Measurements from ENCODE around the gene RPRM. TPM values are rescaled to one million over a fixed set of nuclear protein-coding genes. Genes with fewer than 3 reads are reported as not detected.
"Not testable (repeated sequence)": the region's sequence is repeated elsewhere in the genome, so short reads cannot be mapped to it uniquely, and the experiment has no call there.

Gene RPRM
- total RNA-seq, 1 donor, result 0.36 TPM

GRCh38 chr2:153443106-153443505 lies 35.5 kb downstream of the RPRM start:
- Histone ChIP-seq H3K9me3 (ENCODE audit: low read depth, low read length) (no peaks in the 10 kb centered on the region), H3K27me3 (ENCODE audit: insufficient read depth, low read length) (no peaks in the 10 kb centered on the region), H4K20me1 (ENCODE audit: insufficient read depth, low read length) (no peaks in the 10 kb centered on the region), H2AFZ (ENCODE audit: low read length) (no peak overlapping the region), H3K79me2 (ENCODE audit: insufficient read depth, low read length) (no peaks in the 10 kb centered on the region), H3K4me3 (ENCODE audit: insufficient read depth, low read length) (no peak overlapping the region), H3K36me3 (ENCODE audit: insufficient read depth, low read length) (no peaks in the 10 kb centered on the region), H3K4me1 (ENCODE audit: insufficient read depth, low read length) (no peaks in the 10 kb centered on the region), H3K4me2 (ENCODE audit: insufficient read depth, low read length) (no peak overlapping the region), H3K27ac (ENCODE audit: low read depth, low read length) (no peak overlapping the region)
- TF ChIP-seq CTCF (IDR thresholded peaks at IDR 0.05; ENCODE audit: extremely low read depth, low read depth, low read length), result no peak
- no peak for DNase-seq (ENCODE audit: insufficient read length, low spot score, missing footprints)

GRCh38 chr2:153442616-153443015 lies 35.9 kb downstream of the RPRM start:
- not testable (repeated sequence) for H3K36me3 ChIP-seq (ENCODE audit: insufficient read depth, low read length); H2AFZ ChIP-seq (ENCODE audit: low read length); H3K27me3 ChIP-seq (ENCODE audit: insufficient read depth, low read length); H3K79me2 ChIP-seq (ENCODE audit: insufficient read depth, low read length); DNase-seq (ENCODE audit: insufficient read length, low spot score, missing footprints); H3K4me2 ChIP-seq (ENCODE audit: insufficient read depth, low read length); H3K4me1 ChIP-seq (ENCODE audit: insufficient read depth, low read length); H3K9me3 ChIP-seq (ENCODE audit: low read depth, low read length); H3K27ac ChIP-seq (ENCODE audit: low read depth, low read length); H3K4me3 ChIP-seq (ENCODE audit: insufficient read depth, low read length); H4K20me1 ChIP-seq (ENCODE audit: insufficient read depth, low read length)

GRCh38 chr2:153440090-153440489 lies 38.5 kb downstream of the RPRM start:
- not testable (repeated sequence) for H3K4me2 ChIP-seq (ENCODE audit: insufficient read depth, low read length); H3K27me3 ChIP-seq (ENCODE audit: insufficient read depth, low read length); H3K4me1 ChIP-seq (ENCODE audit: insufficient read depth, low read length); H3K79me2 ChIP-seq (ENCODE audit: insufficient read depth, low read length); H2AFZ ChIP-seq (ENCODE audit: low read length); DNase-seq (ENCODE audit: insufficient read length, low spot score, missing footprints); H3K27ac ChIP-seq (ENCODE audit: low read depth, low read length); H4K20me1 ChIP-seq (ENCODE audit: insufficient read depth, low read length); H3K36me3 ChIP-seq (ENCODE audit: insufficient read depth, low read length); H3K9me3 ChIP-seq (ENCODE audit: low read depth, low read length); H3K4me3 ChIP-seq (ENCODE audit: insufficient read depth, low read length)

- no peak for DNase-seq (ENCODE audit: insufficient read length, low spot score, missing footprints)
- Histone ChIP-seq H3K27ac (ENCODE audit: low read depth, low read length) (no peak overlapping the region), H3K4me3 (ENCODE audit: insufficient read depth, low read length) (no peak overlapping the region), H3K4me2 (ENCODE audit: insufficient read depth, low read length) (no peak overlapping the region), H3K27me3 (ENCODE audit: insufficient read depth, low read length) (no peaks in the 10 kb centered on the region), H2AFZ (ENCODE audit: low read length) (no peak overlapping the region), H4K20me1 (ENCODE audit: insufficient read depth, low read length) (no peaks in the 10 kb centered on the region), H3K79me2 (ENCODE audit: insufficient read depth, low read length) (no peaks in the 10 kb centered on the region), H3K4me1 (ENCODE audit: insufficient read depth, low read length) (no peaks in the 10 kb centered on the region), H3K36me3 (ENCODE audit: insufficient read depth, low read length) (no peaks in the 10 kb centered on the region), H3K9me3 (ENCODE audit: low read depth, low read length) (no peaks in the 10 kb centered on the region)
- no peak for TF ChIP-seq CTCF (IDR thresholded peaks at IDR 0.05; ENCODE audit: extremely low read depth, low read depth, low read length)
Observed at GRCh38 chr2:153433403-153433802, 45.2 kb downstream of the RPRM start.

- no peaks in the 10 kb centered on the region for H3K36me3 ChIP-seq (ENCODE audit: insufficient read depth, low read length)
- no peaks in the 10 kb centered on the region for H4K20me1 ChIP-seq (ENCODE audit: insufficient read depth, low read length)
- H3K4me3 ChIP-seq (ENCODE audit: insufficient read depth, low read length), result no peak overlapping the region
- H3K27me3 ChIP-seq (ENCODE audit: insufficient read depth, low read length), result no peaks in the 10 kb centered on the region
- TF ChIP-seq CTCF (IDR thresholded peaks at IDR 0.05; ENCODE audit: extremely low read depth, low read depth, low read length), result no peak
- no peaks in the 10 kb centered on the region for H3K79me2 ChIP-seq (ENCODE audit: insufficient read depth, low read length)
- no peak for DNase-seq (ENCODE audit: insufficient read length, low spot score, missing footprints)
- no peak overlapping the region for H2AFZ ChIP-seq (ENCODE audit: low read length)
- no peaks in the 10 kb centered on the region for H3K4me1 ChIP-seq (ENCODE audit: insufficient read depth, low read length)
- H3K9me3 ChIP-seq (ENCODE audit: low read depth, low read length), result no peaks in the 10 kb centered on the region
- H3K4me2 ChIP-seq (ENCODE audit: insufficient read depth, low read length), result no peak overlapping the region
- no peak overlapping the region for H3K27ac ChIP-seq (ENCODE audit: low read depth, low read length)
Observed at GRCh38 chr2:153432381-153432780, 46.2 kb downstream of the RPRM start.
